WERI-Rb-1 (cell line): Measurements from ENCODE around the gene PPP4R1.

Source experiments
- DNase-seq: peaks from one replicate; pipeline ENCODE4 v3.0.0-alpha.2; 2020
- H3K27ac ChIP-seq: fragments of 250-450 bp; sonication (Bioruptor Pico); 2 replicates; pipeline ENCODE4 v1.5.1; 2020; ENCODE audit warnings: mild to moderate bottlenecking, moderate library complexity
- H3K27me3 ChIP-seq: fragments of 250-450 bp; sonication (Bioruptor Pico); 2 replicates; pipeline ENCODE4 v1.5.1; 2021; ENCODE audit warnings: mild to moderate bottlenecking, low read depth, moderate library complexity; ENCODE audit not compliant: insufficient read depth, severe bottlenecking
- H3K36me3 ChIP-seq: fragments of 250-450 bp; sonication (Bioruptor Pico); 2 replicates; pipeline ENCODE4 v1.5.1; 2020; ENCODE audit warnings: mild to moderate bottlenecking, moderate library complexity
- H3K4me3 ChIP-seq: 2 replicates; pipeline ENCODE4 v1.5.1; 2011; ENCODE audit warnings: low read depth, mild to moderate bottlenecking, control low read depth, low read length
- H3K9me3 ChIP-seq: fragments of 250-450 bp; sonication (Bioruptor Pico); 2 replicates; pipeline ENCODE4 v1.5.1; 2021; ENCODE audit warnings: mild to moderate bottlenecking, moderate library complexity; ENCODE audit not compliant: severe bottlenecking
- CTCF ChIP-seq: IDR thresholded peaks from 2 replicates; pipeline ENCODE4 v1.5.1; 2011; ENCODE audit warnings: low read depth, mild to moderate bottlenecking, control low read depth, inconsistent platforms, low read length

The PPP4R1 gene

GRCh38 chr18:9542924-9543323 lies 71.4 kb downstream of the PPP4R1 start:
- Histone ChIP-seq H3K9me3 (no peaks in the 10 kb centered on the region), H3K27me3 (no peaks in the 10 kb centered on the region), H3K27ac (no peak overlapping the region), H3K4me3 (no peak overlapping the region), H3K36me3 (peaks cover 18% of the 10 kb centered on the region)
- DNase-seq: no peak
- TF ChIP-seq CTCF: no peak

- H3K27ac ChIP-seq: no peak overlapping the region
- H3K36me3 ChIP-seq: peaks cover 12% of the 10 kb centered on the region
Measured at GRCh38 chr18:9539938-9540337, 74.4 kb downstream of the PPP4R1 start.

GRCh38 chr18:9539283-9539682 lies 75.1 kb downstream of the PPP4R1 start:
- no peaks in the 10 kb centered on the region for H3K27me3 ChIP-seq
- TF ChIP-seq CTCF: no peak
- H3K27ac ChIP-seq: no peak overlapping the region
- DNase-seq: no peak
- H3K36me3 ChIP-seq: peaks cover 18% of the 10 kb centered on the region
- no peaks in the 10 kb centered on the region for H3K9me3 ChIP-seq
- no peak overlapping the region for H3K4me3 ChIP-seq

More at GRCh38 chr18:9539938-9540337, 74.4 kb downstream of the PPP4R1 start:
- no peaks in the 10 kb centered on the region for H3K27me3 ChIP-seq
- H3K4me3 ChIP-seq: no peak overlapping the region
- DNase-seq: no peak
- TF ChIP-seq CTCF: no peak
- H3K9me3 ChIP-seq: no peaks in the 10 kb centered on the region

- no peak for DNase-seq
- Histone ChIP-seq H3K9me3 (no peaks in the 10 kb centered on the region), H3K27ac (no peak overlapping the region), H3K27me3 (no peaks in the 10 kb centered on the region), H3K36me3 (peaks cover 30% of the 10 kb centered on the region), H3K4me3 (no peak overlapping the region)
- no peak for TF ChIP-seq CTCF
Measured at GRCh38 chr18:9537677-9538076, 76.7 kb downstream of the PPP4R1 start.

GRCh38 chr18:9536354-9537152 lies 77.8 kb downstream of the PPP4R1 start:
- TF ChIP-seq CTCF: no peak
- Histone ChIP-seq H3K4me3 (no peak overlapping the region), H3K27me3 (no peaks in the 10 kb centered on the region), H3K9me3 (no peaks in the 10 kb centered on the region), H3K36me3 (peaks cover 30% of the 10 kb centered on the region), H3K27ac (no peak overlapping the region)
- DNase-seq: no peak

- H3K4me3 ChIP-seq: no peak overlapping the region
- no peak overlapping the region for H3K27ac ChIP-seq
- no peak for DNase-seq
- TF ChIP-seq CTCF: no peak
- H3K27me3 ChIP-seq: no peaks in the 10 kb centered on the region
- H3K36me3 ChIP-seq: peaks cover 41% of the 10 kb centered on the region
- no peaks in the 10 kb centered on the region for H3K9me3 ChIP-seq
Measured at GRCh38 chr18:9535430-9535991, 78.8 kb downstream of the PPP4R1 start.
